PC-9 (cell line): ENCODE measurements around the gene EML6.

Experiments used
- EZH2 ChIP-seq: fragments of 200-600 bp; sonication (generic); IDR thresholded peaks from 2 replicates; pipeline ENCODE4 v1.8.0; 2017; ENCODE audit warnings: antibody characterized with exemption, low read depth
- TF ChIP-seq, protein P1 (sequence below): fragments of 200-600 bp; sonication (generic); conservative IDR thresholded peaks from 2 replicates; pipeline ENCODE4 v1.6.1; 2017; ENCODE audit warnings: mixed run types, antibody characterized with exemption, mild to moderate bottlenecking, moderate library complexity

DNA sequence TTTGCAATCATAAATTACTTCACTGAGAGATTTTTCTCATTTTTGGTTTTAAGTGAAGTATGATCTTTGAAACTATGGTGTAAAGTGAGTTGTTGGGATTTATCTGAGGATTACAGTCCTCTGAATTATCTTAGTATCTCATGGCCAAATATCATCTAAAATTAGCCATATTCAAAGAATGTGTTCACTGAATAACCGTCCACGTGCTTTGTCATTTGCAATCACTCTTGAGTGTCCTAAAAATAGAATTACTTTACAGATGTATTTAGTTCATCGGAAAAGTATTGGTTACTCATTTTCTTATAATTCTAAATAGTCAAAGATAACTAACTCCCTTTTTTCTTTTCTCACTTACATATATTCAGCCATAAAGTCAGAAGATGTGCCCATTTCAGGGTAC, 185.5 kb downstream of the EML6 start:
- no peak for TF ChIP-seq EZH2
- TF ChIP-seq, protein P1, sequence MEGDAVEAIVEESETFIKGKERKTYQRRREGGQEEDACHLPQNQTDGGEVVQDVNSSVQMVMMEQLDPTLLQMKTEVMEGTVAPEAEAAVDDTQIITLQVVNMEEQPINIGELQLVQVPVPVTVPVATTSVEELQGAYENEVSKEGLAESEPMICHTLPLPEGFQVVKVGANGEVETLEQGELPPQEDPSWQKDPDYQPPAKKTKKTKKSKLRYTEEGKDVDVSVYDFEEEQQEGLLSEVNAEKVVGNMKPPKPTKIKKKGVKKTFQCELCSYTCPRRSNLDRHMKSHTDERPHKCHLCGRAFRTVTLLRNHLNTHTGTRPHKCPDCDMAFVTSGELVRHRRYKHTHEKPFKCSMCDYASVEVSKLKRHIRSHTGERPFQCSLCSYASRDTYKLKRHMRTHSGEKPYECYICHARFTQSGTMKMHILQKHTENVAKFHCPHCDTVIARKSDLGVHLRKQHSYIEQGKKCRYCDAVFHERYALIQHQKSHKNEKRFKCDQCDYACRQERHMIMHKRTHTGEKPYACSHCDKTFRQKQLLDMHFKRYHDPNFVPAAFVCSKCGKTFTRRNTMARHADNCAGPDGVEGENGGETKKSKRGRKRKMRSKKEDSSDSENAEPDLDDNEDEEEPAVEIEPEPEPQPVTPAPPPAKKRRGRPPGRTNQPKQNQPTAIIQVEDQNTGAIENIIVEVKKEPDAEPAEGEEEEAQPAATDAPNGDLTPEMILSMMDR, result no peak
